Mesenchymal stem cell (in vitro differentiated cells and primary cell): ENCODE data around the gene FNTB.
"Not testable (repeated sequence)": the region's sequence is repeated elsewhere in the genome, so short reads cannot be mapped to it uniquely, and the experiment has no call there.

Experiments used
- DNase-seq: peaks from one replicate; pipeline ENCODE4 v3.0.0-alpha.2; 2013
- H2AFZ ChIP-seq: one replicate; pipeline ENCODE4 v1.6.1; 2013; ENCODE audit warnings: low read depth, mild to moderate bottlenecking, control low read depth, inconsistent platforms, low read length, moderate library complexity
- H2AK5ac ChIP-seq: 2 replicates; pipeline ENCODE4 v1.6.1; 2013; ENCODE audit warnings: low read length, moderate library complexity, mild to moderate bottlenecking, inconsistent platforms; ENCODE audit not compliant: severe bottlenecking
- H2BK120ac ChIP-seq: one replicate; pipeline ENCODE4 v1.6.1; 2013; ENCODE audit warnings: low read depth, mild to moderate bottlenecking, inconsistent platforms, low read length, moderate library complexity
- H2BK12ac ChIP-seq, 2 experiments: one replicate each; pipeline ENCODE4 v1.6.1; 2013; ENCODE audit warnings: inconsistent platforms in 2 of 2, low read length in 2 of 2, mild to moderate bottlenecking in 2 of 2, moderate library complexity in 2 of 2, control low read depth in 1 of 2
- H2BK15ac ChIP-seq: one replicate; pipeline ENCODE4 v1.6.1; 2013; ENCODE audit warnings: mild to moderate bottlenecking, low read depth, inconsistent platforms; ENCODE audit not compliant: poor library complexity, severe bottlenecking
- H2BK5ac ChIP-seq: 2 replicates; pipeline ENCODE4 v1.6.1; 2013; ENCODE audit warnings: low read depth, mild to moderate bottlenecking, low read length, control low read depth, inconsistent platforms; ENCODE audit not compliant: poor library complexity, severe bottlenecking
- H3K14ac ChIP-seq, 2 experiments: one replicate each; pipeline ENCODE4 v1.6.1; 2013; ENCODE audit warnings: inconsistent platforms in 2 of 2, low read length in 2 of 2, control low read depth in 1 of 2, mild to moderate bottlenecking in 1 of 2, moderate library complexity in 1 of 2
- H3K18ac ChIP-seq, 2 experiments: one replicate each; pipeline ENCODE4 v1.6.1; 2013; ENCODE audit warnings: inconsistent platforms in 2 of 2, low read length in 2 of 2, control low read depth in 1 of 2, low read depth in 1 of 2, mild to moderate bottlenecking in 1 of 2
- H3K23ac ChIP-seq, 2 experiments: one replicate each; pipeline ENCODE4 v1.6.1; 2013; ENCODE audit warnings: inconsistent platforms in 2 of 2, low read length in 2 of 2, mild to moderate bottlenecking in 2 of 2, moderate library complexity in 2 of 2, control low read depth in 1 of 2
- H3K27ac ChIP-seq: 2 replicates; pipeline ENCODE4 v1.5.1; 2013; ENCODE audit warnings: mild to moderate bottlenecking, moderate library complexity, low read length, control low read depth, inconsistent platforms; ENCODE audit not compliant: poor library complexity, severe bottlenecking
- H3K27me3 ChIP-seq, 2 experiments: 2 replicates each; pipeline versions ENCODE4 v1.6.1 to v1.7.0; 2013; ENCODE audit warnings: low read length in 2 of 2, mild to moderate bottlenecking in 2 of 2, moderate library complexity in 2 of 2, control low read depth in 1 of 2, inconsistent platforms in 1 of 2; ENCODE audit not compliant: control insufficient read depth in 1 of 2, insufficient read depth in 1 of 2
- H3K36me3 ChIP-seq, 2 experiments: 2 replicates each; pipeline versions ENCODE4 v1.6.1 to v1.7.0; 2013; ENCODE audit warnings: low read length in 2 of 2, control low read depth in 1 of 2, inconsistent platforms in 1 of 2, low read depth in 1 of 2, mild to moderate bottlenecking in 1 of 2; ENCODE audit not compliant: insufficient read depth in 2 of 2, control insufficient read depth in 1 of 2
- H3K4ac ChIP-seq, 2 experiments: one replicate each; pipeline ENCODE4 v1.6.1; 2013; ENCODE audit warnings: inconsistent platforms in 2 of 2, low read length in 2 of 2, mild to moderate bottlenecking in 2 of 2, moderate library complexity in 2 of 2, control low read depth in 1 of 2, low read depth in 1 of 2
- H3K4me1 ChIP-seq: 2 replicates; pipeline ENCODE4 v1.6.1; 2013; ENCODE audit warnings: low read depth, low read length, control low read depth; ENCODE audit not compliant: control insufficient read depth, insufficient read depth
- H3K4me2 ChIP-seq: 2 replicates; pipeline ENCODE4 v1.6.1; 2013; ENCODE audit warnings: low read length, mild to moderate bottlenecking, inconsistent platforms; ENCODE audit not compliant: poor library complexity, severe bottlenecking
- H3K4me3 ChIP-seq, 2 experiments: 2 replicates each; pipeline versions ENCODE4 v1.5.1 to v1.7.0; 2013; ENCODE audit warnings: low read length in 2 of 2, mild to moderate bottlenecking in 2 of 2, control low read depth in 1 of 2, low read depth in 1 of 2; ENCODE audit not compliant: insufficient read depth in 1 of 2
- H3K79me1 ChIP-seq: replicated peaks from 2 replicates; pipeline ENCODE4 v1.6.1; 2013; ENCODE audit warnings: mild to moderate bottlenecking, control low read depth, low read length, inconsistent platforms; ENCODE audit not compliant: poor library complexity, severe bottlenecking
- H3K9ac ChIP-seq: 2 replicates; pipeline ENCODE4 v1.7.0; 2013; ENCODE audit warnings: mild to moderate bottlenecking, low read length, moderate library complexity
- H3K9me3 ChIP-seq: 2 replicates; pipeline ENCODE4 v1.7.0; 2013; ENCODE audit warnings: mild to moderate bottlenecking, low read length; ENCODE audit not compliant: control insufficient read depth
- H4K8ac ChIP-seq: one replicate; pipeline ENCODE4 v1.6.1; 2013; ENCODE audit warnings: inconsistent platforms, mild to moderate bottlenecking, low read length, moderate library complexity
- H4K91ac ChIP-seq: one replicate; pipeline ENCODE4 v1.6.1; 2013; ENCODE audit warnings: mild to moderate bottlenecking, low read length, inconsistent platforms
- WGBS: methylation state at CpG from one replicate; pipeline ENCODE4 v1.1.7; 2013; ENCODE audit warnings: mixed read lengths; 5-methylcytosine and 5-hydroxymethylcytosine counted together

FNTB gene

GRCh38 chr14:65031321-65031720 is 44.6 kb downstream of the FNTB start:
- not testable (repeated sequence) for H3K27ac ChIP-seq, H3K18ac ChIP-seq, H2AK5ac ChIP-seq, H4K91ac ChIP-seq, H3K23ac ChIP-seq, H4K8ac ChIP-seq, H3K9ac ChIP-seq, H3K9me3 ChIP-seq, H3K4ac ChIP-seq, H2BK5ac ChIP-seq, H2BK15ac ChIP-seq, H3K4me2 ChIP-seq, H2BK12ac ChIP-seq, H3K79me1 ChIP-seq, H3K4me1 ChIP-seq, H3K27me3 ChIP-seq, H2BK120ac ChIP-seq, H3K14ac ChIP-seq, H2AFZ ChIP-seq, H3K4me3 ChIP-seq, DNase-seq
- 98% methylated on average over 10 of the region's 10 CpGs for WGBS
- peaks cover 11 to 38% of the 10 kb centered on the region in 2 experiments for H3K36me3 ChIP-seq

- no peak overlapping the region for H3K4me3 ChIP-seq
- 96% methylated on average over 11 of the region's 11 CpGs for WGBS
- H3K4me1 ChIP-seq: no peaks in the 10 kb centered on the region
- H3K79me1 ChIP-seq: no peaks in the 10 kb centered on the region
- H3K18ac ChIP-seq: no peak overlapping the region
- H3K9ac ChIP-seq: no peak overlapping the region
- H2BK12ac ChIP-seq: no peak overlapping the region
- H3K9me3 ChIP-seq: no peaks in the 10 kb centered on the region
- no peak overlapping the region for H3K23ac ChIP-seq
- H2AK5ac ChIP-seq: no peak overlapping the region
- no peak overlapping the region for H2BK15ac ChIP-seq
- H4K91ac ChIP-seq: no peak overlapping the region
- H3K27ac ChIP-seq: no peak overlapping the region
- no peak overlapping the region for H3K4me2 ChIP-seq
- H2BK120ac ChIP-seq: no peak overlapping the region
- no peak overlapping the region for H2BK5ac ChIP-seq
- H3K14ac ChIP-seq: no peak overlapping the region
- peaks cover 8 to 35% of the 10 kb centered on the region in 2 experiments for H3K36me3 ChIP-seq
- H3K27me3 ChIP-seq: no peaks in the 10 kb centered on the region
- no peak for DNase-seq
- H4K8ac ChIP-seq: no peak overlapping the region
- H3K4ac ChIP-seq: no peak overlapping the region
- H2AFZ ChIP-seq: no peak overlapping the region
These were observed 45.6 kb downstream of the FNTB start for GRCh38 chr14:65032319-65032718.

- Histone ChIP-seq H3K4me1 (no peaks in the 10 kb centered on the region), H2BK12ac (no peak overlapping the region), H3K4ac (no peak overlapping the region), H3K9me3 (no peaks in the 10 kb centered on the region), H2AK5ac (no peak overlapping the region), H3K4me3 (no peak overlapping the region), H3K14ac (no peak overlapping the region), H3K27me3 (no peaks in the 10 kb centered on the region), H2BK120ac (no peak overlapping the region), H2AFZ (no peak overlapping the region), H4K8ac (no peak overlapping the region), H3K9ac (no peak overlapping the region), H3K79me1 (no peaks in the 10 kb centered on the region), H3K27ac (no peak overlapping the region), H2BK5ac (no peak overlapping the region), H3K23ac (no peak overlapping the region), H3K4me2 (no peak overlapping the region), H2BK15ac (no peak overlapping the region), H3K18ac (no peak overlapping the region), H3K36me3 (peaks cover 7 to 27% of the 10 kb centered on the region in 2 experiments), H4K91ac (no peak overlapping the region)
- 100% methylated on average over 3 of the region's 3 CpGs for WGBS
- DNase-seq: no peak
These were observed 46.5 kb downstream of the FNTB start for GRCh38 chr14:65033181-65033580.

GRCh38 chr14:65034021-65034420 is 47.3 kb downstream of the FNTB start:
- Histone ChIP-seq H2BK12ac (no peak overlapping the region), H2BK15ac (no peak overlapping the region), H3K27me3 (no peaks in the 10 kb centered on the region), H3K4me3 (no peak overlapping the region), H2BK120ac (no peak overlapping the region), H3K14ac (no peak overlapping the region), H3K18ac (no peak overlapping the region), H3K4me2 (no peak overlapping the region), H3K79me1 (no peaks in the 10 kb centered on the region), H2AK5ac (no peak overlapping the region), H3K9ac (no peak overlapping the region), H3K9me3 (no peaks in the 10 kb centered on the region), H2AFZ (no peak overlapping the region), H3K23ac (no peak overlapping the region), H4K8ac (no peak overlapping the region), H3K36me3 (peaks cover 7 to 18% of the 10 kb centered on the region in 2 experiments), H3K4ac (no peak overlapping the region), H4K91ac (no peak overlapping the region), H3K27ac (no peak overlapping the region), H3K4me1 (no peaks in the 10 kb centered on the region), H2BK5ac (no peak overlapping the region)
- 97% methylated on average over 4 of the region's 4 CpGs for WGBS
- DNase-seq: no peak
